IPS-15b (cell line): Measurements from ENCODE around the gene LRP8.

ENCODE experiments used
- H3K27me3 ChIP-seq: one replicate; pipeline ENCODE4 v1.6.1; 2013; ENCODE audit warnings: low read length; ENCODE audit not compliant: control insufficient read depth, insufficient read depth
- H3K36me3 ChIP-seq: one replicate; pipeline ENCODE4 v1.6.1; 2013; ENCODE audit warnings: low read length; ENCODE audit not compliant: control insufficient read depth, insufficient read depth
- H3K4me1 ChIP-seq: one replicate; pipeline ENCODE4 v1.6.1; 2013; ENCODE audit warnings: mild to moderate bottlenecking, low read length; ENCODE audit not compliant: control insufficient read depth, insufficient read depth
- H3K4me3 ChIP-seq: one replicate; pipeline ENCODE4 v1.5.1; 2013; ENCODE audit warnings: low read depth, low read length
- H3K9ac ChIP-seq: one replicate; pipeline ENCODE4 v1.6.1; 2013; ENCODE audit warnings: low read depth, mild to moderate bottlenecking, low read length
- H3K9me3 ChIP-seq: one replicate; pipeline ENCODE4 v1.6.1; 2013; ENCODE audit warnings: mild to moderate bottlenecking, low read length; ENCODE audit not compliant: control insufficient read depth, insufficient read depth

Gene LRP8

DNA sequence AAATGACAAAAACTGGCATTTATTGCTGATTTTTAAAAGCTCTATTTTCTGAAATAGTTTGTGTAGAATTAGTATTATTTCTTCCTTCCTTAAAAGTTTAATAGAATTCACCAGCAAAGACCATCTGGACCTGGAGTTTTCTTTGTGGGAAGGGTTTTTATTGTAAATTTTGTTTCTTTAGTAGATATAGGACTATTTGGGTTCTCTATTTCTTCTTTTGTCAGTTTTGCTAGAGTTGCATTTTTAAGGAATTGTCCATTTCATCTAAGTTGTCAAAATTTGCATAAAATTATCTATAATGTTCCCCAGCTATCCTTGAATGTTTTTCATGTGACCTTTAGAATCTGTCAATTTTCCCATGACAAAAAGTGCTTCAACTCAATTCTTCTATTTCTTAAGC is 28.8 kb upstream of the LRP8 start:
- H3K9ac ChIP-seq = no peak overlapping the region
- H3K4me3 ChIP-seq = no peak overlapping the region
- no peaks in the 10 kb centered on the region for H3K36me3 ChIP-seq
- H3K9me3 ChIP-seq = no peaks in the 10 kb centered on the region
- H3K4me1 ChIP-seq = no peaks in the 10 kb centered on the region
- H3K27me3 ChIP-seq = no peaks in the 10 kb centered on the region

DNA sequence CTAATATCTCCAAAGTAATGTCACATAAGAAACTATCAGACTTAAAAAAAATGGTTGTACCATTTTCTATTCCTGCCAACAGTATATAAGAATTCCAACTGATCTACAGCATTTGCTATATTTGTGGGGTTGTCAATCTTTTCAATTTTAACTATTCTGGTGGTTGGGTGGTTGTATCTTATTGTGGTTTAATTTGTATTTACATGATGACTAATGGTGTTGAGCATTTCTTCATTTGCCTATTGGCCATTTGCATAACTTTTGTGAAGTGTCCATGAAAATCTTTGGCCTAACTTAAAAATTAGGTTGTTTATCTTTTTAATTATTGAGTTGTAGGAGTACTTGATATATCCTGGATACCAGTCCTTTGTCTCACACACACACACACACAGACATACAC is 26.2 kb upstream of the LRP8 start:
- Histone ChIP-seq H3K4me3 (no peak overlapping the region), H3K36me3 (no peaks in the 10 kb centered on the region), H3K9ac (no peak overlapping the region), H3K27me3 (no peaks in the 10 kb centered on the region), H3K4me1 (peaks cover 7% of the 10 kb centered on the region), H3K9me3 (no peaks in the 10 kb centered on the region)

DNA sequence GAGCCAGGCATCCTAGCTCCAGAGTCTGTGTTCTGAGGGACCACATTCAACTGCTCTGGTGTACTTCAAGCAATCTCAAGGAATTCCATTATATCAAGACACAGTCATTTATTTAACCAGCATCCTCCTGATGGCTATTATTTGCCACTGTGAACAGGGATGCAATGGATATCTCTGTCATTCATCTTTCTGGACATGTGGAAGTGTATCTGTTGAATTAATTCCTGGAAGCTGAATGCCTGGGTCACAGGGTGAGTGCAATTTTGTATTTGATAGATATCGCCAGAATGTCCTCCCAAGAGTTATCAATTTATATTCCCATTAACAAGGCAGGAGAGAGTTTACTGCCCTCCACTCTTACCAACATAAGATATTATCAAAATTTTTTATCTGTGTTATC is 24.7 kb upstream of the LRP8 start:
- peaks cover 7% of the 10 kb centered on the region for H3K4me1 ChIP-seq
- no peak overlapping the region for H3K4me3 ChIP-seq
- no peak overlapping the region for H3K9ac ChIP-seq
- no peaks in the 10 kb centered on the region for H3K9me3 ChIP-seq
- no peaks in the 10 kb centered on the region for H3K36me3 ChIP-seq
- no peaks in the 10 kb centered on the region for H3K27me3 ChIP-seq

DNA sequence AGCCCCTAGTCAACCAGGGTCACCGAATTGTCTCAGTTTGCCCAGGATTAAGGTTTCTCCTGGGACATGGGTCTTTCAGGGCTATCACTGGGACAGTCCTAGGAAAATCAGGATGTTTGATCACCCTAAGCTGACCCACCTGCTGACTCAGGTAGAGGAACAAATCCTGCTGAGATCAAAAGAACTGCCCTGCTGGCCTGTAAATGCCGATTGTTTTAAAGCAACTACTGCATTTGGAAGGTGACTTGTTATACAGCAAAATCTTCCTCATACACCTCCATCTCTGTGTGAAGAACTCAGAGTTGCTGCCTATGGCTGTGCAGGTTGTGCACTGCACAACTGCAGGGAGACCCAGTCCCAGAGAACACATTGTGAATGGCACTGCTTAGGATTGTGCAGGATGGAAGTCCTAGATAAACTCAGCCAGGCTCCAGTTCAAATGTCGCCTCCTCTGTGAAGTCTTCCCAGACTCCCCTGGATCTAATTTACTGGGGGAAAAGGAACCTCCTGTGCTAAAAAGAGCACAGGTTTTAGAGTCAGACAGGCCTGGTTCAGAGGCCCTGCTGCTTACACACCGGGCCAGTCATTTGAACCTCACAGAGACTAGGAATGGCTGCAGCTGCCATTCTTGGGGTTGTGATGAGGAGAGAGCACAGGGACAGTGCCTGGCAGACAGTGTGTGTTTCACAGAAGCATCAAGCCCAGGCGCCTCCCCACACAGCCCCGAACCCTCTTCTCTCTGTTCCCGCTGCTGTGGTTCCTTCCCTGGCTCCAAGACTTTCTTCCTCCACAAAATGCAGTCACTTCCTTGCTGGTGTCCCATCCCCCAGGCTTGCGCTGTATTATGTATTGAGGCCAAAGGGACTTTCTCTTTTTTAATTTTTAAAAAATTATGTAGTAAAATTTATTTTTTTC is 23.2 kb upstream of the LRP8 start:
- Histone ChIP-seq H3K9ac (no peak overlapping the region), H3K4me1 (peaks cover 7% of the 10 kb centered on the region), H3K36me3 (no peaks in the 10 kb centered on the region), H3K4me3 (no peak overlapping the region), H3K27me3 (no peaks in the 10 kb centered on the region), H3K9me3 (no peaks in the 10 kb centered on the region)

DNA sequence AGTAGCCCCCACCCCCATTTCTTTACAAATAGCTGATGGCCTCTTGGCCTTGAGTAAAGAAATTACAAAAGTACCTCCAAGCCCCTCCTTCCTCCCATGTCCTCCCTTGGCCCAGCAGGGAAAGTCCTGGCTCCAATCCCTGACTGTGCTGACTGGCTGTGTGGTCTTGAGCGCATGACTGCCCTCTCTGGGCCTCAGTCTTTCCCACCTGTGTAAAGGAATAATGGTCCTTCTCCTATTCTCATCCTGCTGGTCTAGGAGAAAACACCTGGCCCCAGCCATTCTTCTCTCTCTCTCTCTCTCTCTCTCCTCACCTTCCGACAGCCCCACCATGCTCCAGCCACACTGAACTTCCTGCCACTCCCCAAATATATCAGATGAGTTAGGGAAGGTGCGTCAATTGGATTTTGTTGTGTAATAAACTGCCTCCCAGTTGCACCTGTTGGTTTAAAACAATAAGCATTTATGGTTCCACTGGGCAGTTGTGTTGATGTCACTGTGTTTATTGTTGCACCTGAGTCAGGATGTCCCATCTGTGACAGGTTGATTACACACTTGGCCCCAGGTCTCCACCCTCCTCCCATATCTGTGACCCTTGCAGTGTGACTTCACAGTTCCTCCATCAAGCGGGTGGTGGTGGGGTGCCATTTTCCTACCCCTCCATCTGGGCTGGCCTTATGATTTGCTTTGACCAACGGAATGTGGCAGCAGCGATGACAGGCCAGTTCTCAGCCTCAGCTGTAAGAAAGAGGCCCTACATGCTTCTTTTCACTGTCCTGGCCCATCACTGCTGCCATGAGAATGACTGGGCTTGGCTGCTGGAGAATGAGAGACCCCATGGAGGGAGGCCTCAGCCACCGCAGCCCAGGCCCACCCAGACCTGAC is 22.3 kb upstream of the LRP8 start:
- Histone ChIP-seq H3K9ac (no peak overlapping the region), H3K4me3 (no peak overlapping the region), H3K9me3 (no peaks in the 10 kb centered on the region), H3K36me3 (no peaks in the 10 kb centered on the region), H3K27me3 (no peaks in the 10 kb centered on the region), H3K4me1 (peaks cover 7% of the 10 kb centered on the region)

DNA sequence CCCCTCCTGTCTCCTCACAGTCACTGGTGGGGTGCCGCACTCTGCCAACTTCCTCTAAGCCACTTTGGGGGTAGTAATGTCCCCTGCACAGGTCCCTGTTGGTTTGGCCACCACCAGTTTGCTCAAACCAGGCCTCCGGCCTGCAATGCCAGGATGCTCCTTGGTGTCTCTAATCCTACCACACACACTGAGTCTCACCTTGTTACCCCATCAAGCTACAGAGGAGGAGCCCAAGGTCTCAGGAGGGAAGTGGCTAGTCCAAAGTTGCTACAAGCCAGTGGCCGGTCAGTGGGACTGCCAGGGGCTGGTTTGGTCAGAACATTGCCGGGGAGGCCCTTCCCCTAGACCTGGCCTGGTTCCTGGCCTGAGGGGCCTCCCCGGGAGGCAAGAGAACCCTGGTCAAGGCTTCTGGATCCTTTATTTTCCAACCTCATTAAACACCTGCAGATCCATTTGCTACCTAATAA is 21.5 kb upstream of the LRP8 start:
- no peaks in the 10 kb centered on the region for H3K9me3 ChIP-seq
- no peaks in the 10 kb centered on the region for H3K27me3 ChIP-seq
- no peak overlapping the region for H3K4me3 ChIP-seq
- H3K9ac ChIP-seq = no peak overlapping the region
- H3K4me1 ChIP-seq = peaks cover 7% of the 10 kb centered on the region
- no peaks in the 10 kb centered on the region for H3K36me3 ChIP-seq

DNA sequence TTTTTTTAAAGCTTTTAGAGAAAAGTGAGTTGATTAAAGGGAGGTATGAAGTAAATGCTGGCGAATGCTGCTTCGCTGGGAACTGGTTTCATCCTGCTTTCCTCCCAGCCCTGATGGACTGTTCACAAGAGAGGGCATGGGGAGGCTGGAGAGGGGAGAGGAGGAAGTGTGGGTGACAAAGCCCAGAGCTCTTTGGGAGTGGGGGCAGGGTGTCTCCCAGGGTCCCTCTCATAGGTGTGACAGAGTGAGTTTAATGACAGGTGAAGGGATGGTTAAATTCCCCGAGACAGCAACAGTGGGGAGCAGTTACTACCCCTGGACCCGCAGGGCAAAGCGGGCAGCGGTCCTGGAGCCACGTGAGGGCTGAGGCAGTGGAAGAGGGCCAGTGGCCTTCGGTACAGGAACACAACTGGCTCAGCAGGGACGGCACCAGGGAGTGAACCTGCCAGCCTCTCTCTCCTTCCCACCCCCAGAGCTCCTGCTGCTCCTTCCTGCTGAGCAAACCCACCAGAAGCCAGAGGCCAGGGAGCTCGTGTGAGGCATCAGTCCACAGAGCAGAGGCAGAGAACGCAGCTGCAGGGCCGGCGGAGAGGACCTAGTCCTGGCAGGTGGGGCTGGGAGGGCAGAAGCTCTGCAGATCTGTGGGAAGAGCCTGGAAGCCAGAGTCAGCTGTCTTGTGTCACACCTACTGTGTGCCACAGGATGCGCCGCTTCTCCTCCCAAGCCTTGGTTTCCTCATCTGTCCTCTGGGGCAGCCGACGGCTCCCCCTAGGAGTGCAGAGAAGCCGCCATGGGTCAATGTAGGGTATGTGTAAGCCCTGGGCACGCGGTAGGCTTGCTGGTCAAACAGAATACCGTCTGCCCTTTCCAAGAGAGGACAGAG is 20.9 kb upstream of the LRP8 start:
- Histone ChIP-seq H3K9me3 (no peaks in the 10 kb centered on the region), H3K36me3 (no peaks in the 10 kb centered on the region), H3K27me3 (no peaks in the 10 kb centered on the region), H3K4me1 (peaks cover 7% of the 10 kb centered on the region), H3K9ac (no peak overlapping the region), H3K4me3 (no peak overlapping the region)

DNA sequence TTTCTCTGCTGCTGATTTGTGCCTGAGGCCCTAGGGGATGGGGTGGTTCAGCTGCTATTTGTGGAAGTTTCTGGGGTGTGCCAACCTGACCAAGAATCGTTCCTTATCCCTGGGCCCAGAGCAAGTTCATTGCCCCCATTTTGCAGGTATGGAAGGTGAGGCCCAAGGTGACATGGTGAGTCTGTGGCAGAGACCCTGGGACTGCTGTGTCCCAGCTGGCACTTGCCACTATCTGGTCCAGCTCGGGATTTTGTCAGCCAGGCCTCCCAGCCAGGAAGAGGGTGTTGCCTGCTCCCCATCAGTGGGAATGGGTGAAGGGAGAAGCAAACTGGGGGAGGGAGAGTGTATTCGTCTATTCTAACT is 18.9 kb upstream of the LRP8 start:
- H3K9me3 ChIP-seq = no peaks in the 10 kb centered on the region
- peaks cover 2% of the 10 kb centered on the region for H3K27me3 ChIP-seq
- no peaks in the 10 kb centered on the region for H3K36me3 ChIP-seq
- no peak overlapping the region for H3K4me3 ChIP-seq
- H3K9ac ChIP-seq = no peak overlapping the region
- peaks cover 7% of the 10 kb centered on the region for H3K4me1 ChIP-seq

DNA sequence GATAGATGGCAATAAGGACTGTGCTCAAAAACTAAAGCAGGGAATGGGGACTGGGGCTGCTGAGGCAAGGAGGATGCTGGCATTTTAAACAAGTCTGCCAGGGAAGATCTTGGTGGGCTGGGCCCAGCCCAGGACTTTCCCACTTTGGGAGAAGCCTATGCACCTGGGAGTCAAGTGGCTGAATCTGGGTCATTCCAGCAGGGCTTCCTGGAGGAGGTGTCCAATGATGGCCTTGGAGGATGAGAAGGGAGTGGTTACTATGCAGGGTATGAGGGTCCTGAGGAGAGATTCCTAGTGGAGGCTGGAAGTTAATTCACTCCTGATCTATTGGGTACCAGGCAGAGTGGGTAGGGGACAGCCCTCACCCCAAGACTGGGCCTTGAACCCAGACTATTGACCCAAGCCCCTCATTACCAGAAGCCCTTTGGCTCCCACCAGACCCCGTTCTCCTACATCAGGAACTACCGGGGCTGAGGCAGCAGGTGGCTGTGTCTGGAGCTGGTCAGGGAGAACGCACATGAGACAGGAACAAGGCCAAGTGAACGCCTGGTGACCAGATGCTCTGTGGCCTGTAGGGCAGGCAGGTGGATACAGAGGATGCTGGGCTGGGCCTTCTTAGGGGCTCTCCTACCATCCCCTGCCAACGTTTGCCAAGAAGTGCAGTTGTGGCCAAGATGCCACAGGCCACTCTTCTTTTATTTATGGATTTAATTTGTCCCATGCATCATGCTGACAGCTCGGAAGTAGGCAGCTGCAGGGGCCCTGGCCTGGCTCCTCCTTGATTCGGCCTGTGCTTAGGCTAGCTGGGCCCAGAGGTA is 18.3 kb upstream of the LRP8 start:
- no peak overlapping the region for H3K9ac ChIP-seq
- H3K9me3 ChIP-seq = no peaks in the 10 kb centered on the region
- H3K27me3 ChIP-seq = peaks cover 2% of the 10 kb centered on the region
- no peaks in the 10 kb centered on the region for H3K36me3 ChIP-seq
- peaks cover 7% of the 10 kb centered on the region for H3K4me1 ChIP-seq
- H3K4me3 ChIP-seq = no peak overlapping the region

DNA sequence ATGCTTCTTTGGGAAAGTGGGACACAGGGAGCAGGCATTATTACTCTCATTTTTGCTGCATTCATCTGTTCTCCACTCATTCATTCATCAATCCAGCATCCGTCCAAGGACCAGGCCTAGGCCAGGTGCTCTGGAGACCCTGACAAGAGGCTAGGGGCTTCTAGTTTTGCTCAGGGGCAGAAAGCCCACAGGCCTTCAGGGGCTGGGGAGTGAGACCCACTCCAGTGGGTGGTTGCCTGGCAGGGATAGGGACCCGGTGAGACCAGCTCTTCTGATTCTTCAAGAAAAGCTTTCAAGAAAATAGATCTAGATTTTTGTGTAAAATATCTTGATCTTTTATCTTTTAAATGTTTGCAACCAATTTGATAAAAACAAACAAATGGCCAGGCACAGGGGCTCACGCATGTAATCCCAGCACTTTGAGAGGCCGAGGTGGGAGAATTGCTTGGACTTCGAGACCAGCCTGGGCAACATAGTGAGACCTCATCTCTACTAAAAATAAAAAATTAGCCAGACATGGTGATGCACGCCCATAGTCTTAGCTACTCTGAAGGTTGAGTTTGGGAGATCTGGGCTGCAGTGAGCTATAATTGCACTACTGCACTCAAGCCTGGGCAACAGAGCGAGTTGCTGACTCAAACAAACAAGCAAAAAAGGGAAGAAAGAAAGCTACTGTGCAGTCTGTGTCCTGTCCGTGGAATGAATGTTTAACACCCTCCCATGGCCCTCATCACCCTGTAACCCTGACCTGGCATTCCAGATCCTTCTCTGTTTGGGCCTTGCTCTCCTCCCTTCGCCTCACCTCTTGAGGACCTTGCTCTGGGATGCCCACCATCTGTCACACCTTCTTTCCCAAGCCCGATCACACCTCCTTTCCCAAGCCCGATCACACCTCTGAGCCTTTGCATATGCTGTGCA is 17.3 kb upstream of the LRP8 start:
- H3K9me3 ChIP-seq = no peaks in the 10 kb centered on the region
- H3K9ac ChIP-seq = no peak overlapping the region
- H3K4me1 ChIP-seq = peaks cover 3% of the 10 kb centered on the region
- no peak overlapping the region for H3K4me3 ChIP-seq
- no peaks in the 10 kb centered on the region for H3K36me3 ChIP-seq
- peaks cover 2% of the 10 kb centered on the region for H3K27me3 ChIP-seq
